ENCODE data around the gene CALN1.
"Not testable (repeated sequence)": the region's sequence is repeated elsewhere in the genome, so short reads cannot be mapped to it uniquely, and the experiment has no call there.

Gene CALN1

DNA sequence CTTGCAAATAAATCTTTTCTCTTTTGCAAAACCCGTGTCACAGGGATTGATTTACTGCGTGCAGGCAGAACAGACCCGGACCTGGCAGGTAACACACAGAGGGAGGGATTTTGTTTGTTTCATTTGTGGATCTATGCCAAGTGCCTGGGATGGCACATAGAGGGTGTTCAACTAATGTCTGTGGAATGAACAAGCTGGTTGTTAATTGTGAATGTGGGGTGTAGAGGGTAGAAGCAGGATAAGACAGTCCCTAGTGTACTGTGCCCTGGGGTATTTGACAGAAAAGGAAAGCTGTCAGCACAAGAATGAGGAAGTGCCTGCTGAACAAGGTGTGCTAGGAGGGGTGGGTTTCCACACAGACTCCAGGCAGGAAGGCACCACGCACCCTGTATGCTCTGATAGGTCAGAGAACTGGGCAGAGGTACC lies 331.8 kb downstream of the CALN1 start:
- DNase-seq: no peak

DNA sequence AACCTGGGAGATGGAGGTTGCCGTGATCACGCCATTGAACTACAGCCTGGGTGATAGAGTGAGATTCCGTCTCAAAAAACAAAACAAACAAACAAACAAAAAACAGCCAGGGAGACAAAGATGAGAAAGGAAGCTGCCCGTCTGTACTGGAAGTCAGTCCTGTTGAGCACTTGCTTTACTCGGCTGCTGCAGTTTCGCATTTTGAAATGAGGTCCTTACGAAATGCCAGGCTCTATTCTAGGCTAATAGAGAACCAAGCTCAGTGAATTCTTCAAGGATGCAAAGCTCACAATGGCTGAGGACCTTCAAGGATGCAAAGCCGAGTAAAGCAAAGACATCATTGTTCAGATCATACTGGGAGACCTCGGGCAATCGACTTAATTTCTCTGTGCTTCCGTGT lies 333.3 kb downstream of the CALN1 start:
- no peak for DNase-seq

- DNase-seq: no peak
These were observed 333.8 kb downstream of the CALN1 start for GRCh38 chr7:72078301-72078700.

DNA sequence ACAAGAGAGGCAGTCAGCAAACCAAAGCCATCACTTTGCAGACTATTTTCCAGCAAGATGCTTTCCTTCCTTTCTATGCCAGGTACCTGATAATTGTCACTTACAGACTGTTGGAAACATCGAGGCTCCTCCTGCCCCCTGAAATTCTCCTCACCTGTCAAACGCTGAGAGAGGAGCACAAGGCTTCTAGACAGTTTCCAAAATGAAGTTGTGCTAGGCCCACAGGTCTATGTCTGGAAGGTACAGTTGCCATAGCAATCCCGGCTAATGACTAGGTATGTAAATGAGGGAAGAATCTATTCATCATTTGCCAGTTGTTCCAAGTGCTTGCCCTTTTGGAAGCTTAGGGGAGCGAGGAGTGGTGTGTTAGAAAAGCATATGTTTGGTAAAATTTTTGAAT lies 334.4 kb downstream of the CALN1 start:
- DNase-seq: no peak

GRCh38 chr7:72072901-72073300 lies 339.2 kb downstream of the CALN1 start:
- no peak for DNase-seq

DNA sequence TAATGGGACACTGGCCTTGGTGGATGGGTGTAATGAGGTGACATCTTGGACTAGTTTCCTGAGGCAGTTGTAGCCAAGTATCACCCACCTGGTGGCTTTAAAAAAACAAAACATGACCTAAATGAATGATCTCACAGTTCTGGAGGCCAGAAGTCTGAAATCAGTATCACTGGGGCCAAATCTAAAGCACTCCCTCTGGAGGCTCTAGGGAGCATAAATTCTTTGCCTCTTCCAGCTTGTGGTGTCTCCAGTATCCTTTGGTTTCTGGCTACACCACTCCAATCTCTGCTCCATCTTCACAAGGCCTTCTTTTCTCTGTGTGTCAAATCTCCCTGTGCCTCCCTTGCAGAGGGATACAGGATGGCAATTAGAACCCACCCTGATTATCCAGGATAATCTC lies 342.9 kb downstream of the CALN1 start:
- DNase-seq: no peak

- not testable (repeated sequence) for DNase-seq
These were observed 346.4 kb downstream of the CALN1 start for GRCh38 chr7:72065764-72066163.

DNA sequence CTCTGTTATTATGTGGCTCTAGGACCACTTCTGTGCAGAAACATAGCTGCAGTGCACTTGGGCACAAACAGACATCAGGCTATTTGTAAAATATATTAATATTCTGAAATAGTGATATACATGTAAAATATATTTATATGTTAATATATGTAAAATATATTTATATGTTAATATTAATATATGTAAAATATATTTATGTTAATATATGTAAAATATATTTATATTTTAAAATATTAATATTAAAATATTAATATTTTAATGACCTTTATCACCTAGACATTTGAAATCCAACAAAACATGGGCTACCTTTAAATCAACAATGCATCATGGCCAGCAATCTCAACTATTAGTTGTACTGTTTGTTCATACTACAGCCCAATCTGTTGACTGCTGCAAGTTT lies 347.2 kb downstream of the CALN1 start:
- no peak for DNase-seq

DNA sequence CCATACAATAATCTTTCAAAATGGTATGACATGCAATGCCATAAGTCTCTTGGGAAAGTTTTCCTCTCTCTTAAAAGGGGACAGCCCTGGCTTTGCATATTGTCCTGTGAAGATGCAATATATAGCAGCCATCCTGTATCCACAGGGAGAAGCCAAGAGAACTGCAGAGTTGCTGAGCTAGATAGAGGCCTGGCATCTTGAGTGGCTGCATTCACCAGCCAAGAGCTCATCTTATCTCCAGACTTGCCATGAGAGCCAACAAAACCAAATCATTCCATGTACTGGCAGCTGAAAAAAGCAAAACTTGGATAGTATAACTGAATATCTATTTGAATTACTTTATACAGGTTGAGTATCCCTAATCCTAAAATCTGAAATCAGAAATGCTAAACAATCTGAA lies 348.8 kb downstream of the CALN1 start:
- no peak for DNase-seq

DNA sequence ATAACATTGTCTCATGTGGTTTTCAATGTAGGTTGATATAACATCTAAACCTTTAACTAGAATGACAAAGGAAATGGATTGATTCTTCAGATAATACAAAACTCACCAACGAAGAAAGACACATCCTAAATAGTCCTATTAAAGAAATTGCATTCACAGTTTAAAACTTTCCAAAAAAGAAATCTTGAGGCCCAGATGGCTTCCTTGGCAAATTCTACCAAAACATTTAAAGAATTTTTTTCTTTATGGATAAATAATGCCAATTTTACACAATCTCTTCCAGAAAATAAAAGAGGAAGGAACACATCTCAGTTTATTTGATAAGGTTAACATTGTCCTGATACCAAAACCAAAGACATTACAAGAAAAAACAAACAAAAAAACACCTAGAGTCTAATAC lies 349.5 kb downstream of the CALN1 start:
- no peak for DNase-seq

GRCh38 chr7:72059925-72060324 lies 352.2 kb downstream of the CALN1 start:
- no peak for DNase-seq

- DNase-seq: no peak
These were observed 353.6 kb downstream of the CALN1 start for GRCh38 chr7:72058579-72058978.

- DNase-seq: no peak
These were observed 354.3 kb downstream of the CALN1 start for GRCh38 chr7:72057796-72058195.

DNA sequence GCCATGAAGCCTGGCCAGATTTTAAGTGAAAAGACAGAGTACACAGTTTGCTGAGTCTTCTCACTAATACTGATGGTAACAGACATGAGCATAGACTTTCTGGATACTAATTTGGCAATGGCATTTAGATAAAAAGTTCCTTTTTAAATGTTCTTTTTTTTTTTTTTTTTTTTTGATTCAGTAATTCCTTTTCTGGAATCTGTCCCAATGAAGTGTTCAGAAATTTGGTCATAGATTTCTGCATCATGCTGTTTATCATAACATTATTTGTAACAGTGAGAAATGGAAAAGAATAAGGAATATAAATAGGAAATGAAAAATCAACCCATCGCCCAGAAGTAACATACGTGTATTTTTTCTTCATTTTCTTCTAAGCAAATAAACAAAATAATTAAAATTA lies 354.9 kb downstream of the CALN1 start:
- DNase-seq: no peak

DNA sequence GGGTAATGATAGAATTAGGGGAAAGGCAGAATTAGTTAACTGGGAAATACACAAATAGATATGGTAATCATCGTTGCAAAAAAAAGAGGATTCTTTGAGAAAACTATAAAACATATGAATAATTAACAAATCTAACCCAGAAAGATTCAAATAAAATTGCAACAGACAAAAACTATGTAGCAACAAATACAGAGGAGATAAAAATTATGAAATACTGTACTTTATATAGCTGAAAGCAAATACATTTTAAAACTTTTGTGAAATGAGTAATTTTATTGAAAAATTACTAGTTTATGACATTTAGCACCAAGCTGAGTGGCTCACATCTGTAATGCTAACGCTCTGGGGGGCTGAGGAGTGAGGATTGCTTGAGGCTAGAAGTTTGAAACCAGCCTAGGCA lies 356.7 kb downstream of the CALN1 start:
- no peak for DNase-seq

- no peak for DNase-seq
These were observed 358.8 kb downstream of the CALN1 start for GRCh38 chr7:72053292-72053691.

GRCh38 chr7:72048420-72048819 lies 363.7 kb downstream of the CALN1 start:
- DNase-seq: no peak

GRCh38 chr7:72042855-72043254 lies 369.3 kb downstream of the CALN1 start:
- DNase-seq: peak; percentile 70

DNA sequence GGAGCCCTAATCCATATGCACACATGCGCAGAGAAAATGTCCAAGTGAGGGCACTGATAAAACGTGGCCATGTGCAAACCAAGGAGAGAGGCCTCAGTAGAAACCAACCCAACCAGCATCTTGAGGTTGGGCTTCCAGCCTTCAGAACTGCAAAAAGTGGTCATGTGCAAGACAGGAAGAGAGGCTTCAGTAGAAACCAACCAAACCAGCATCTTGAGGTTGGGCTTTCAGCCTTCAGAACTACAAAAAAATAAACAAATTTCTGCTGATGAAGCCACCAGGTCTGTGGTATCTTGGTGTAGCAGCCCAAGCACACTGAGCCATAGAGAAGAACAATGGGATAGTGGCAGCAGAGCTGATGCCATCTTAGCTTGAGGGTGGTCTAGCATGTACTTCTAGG lies 371.5 kb downstream of the CALN1 start:
- no peak for DNase-seq

GRCh38 chr7:72039460-72039859 lies 372.7 kb downstream of the CALN1 start:
- DNase-seq: no peak

DNA sequence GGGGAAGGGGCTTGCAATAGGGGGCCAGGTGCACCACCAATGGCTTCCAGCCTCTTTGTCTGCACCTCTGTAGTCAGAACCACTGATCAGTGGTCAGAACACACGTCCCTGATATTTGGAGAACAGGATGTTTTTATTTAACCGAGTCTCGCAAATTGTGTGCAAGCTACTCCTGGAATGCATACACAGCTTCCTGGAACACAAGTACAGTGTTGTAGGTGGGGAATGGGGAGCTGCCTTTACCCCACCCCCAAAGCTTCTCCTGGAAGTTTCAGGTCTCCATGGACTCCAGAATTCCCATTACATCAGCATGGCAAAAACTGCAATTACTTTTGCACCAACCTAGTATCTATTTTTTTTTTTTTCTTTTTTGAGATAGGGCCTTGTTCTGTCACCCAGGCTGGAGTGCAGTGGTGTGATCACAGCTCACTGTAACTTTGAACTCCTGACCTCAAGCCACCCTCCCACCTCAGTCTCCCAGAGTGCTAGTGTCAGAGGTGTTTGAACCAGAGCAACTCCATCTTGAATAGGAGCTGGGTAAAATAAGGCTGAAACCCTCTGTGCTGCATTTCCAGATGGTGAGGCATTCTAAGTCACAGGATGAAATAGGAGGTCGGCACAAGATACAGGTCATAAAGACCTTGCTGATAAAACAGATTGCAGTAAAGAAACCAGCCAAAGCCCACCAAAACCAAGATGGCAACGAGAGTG lies 374.0 kb downstream of the CALN1 start:
- DNase-seq: no peak

GRCh38 chr7:72037516-72037915 lies 374.6 kb downstream of the CALN1 start:
- peak; percentile 63 for DNase-seq

GRCh38 chr7:72035266-72035665 lies 376.9 kb downstream of the CALN1 start:
- no peak for DNase-seq

DNA sequence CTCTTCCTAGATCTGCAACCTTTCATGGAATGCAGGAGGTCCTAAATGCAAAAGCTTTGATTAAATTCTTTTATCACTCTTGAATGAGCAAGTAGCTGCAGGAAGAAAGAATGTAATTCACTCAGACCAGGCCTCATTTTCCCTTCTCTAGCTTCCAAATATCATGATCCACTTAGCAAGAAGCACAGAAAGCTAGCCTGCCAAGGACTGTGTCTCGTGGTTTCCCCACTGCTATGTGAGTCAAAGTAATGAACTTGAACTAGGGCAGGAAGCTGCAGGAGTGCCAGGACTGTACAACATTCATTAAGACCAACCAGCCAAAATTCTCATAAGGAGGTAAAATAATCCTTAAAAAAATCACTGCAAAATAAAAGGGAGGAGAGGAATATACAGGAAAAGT lies 379.2 kb downstream of the CALN1 start:
- peak; percentile 53 for DNase-seq

DNA sequence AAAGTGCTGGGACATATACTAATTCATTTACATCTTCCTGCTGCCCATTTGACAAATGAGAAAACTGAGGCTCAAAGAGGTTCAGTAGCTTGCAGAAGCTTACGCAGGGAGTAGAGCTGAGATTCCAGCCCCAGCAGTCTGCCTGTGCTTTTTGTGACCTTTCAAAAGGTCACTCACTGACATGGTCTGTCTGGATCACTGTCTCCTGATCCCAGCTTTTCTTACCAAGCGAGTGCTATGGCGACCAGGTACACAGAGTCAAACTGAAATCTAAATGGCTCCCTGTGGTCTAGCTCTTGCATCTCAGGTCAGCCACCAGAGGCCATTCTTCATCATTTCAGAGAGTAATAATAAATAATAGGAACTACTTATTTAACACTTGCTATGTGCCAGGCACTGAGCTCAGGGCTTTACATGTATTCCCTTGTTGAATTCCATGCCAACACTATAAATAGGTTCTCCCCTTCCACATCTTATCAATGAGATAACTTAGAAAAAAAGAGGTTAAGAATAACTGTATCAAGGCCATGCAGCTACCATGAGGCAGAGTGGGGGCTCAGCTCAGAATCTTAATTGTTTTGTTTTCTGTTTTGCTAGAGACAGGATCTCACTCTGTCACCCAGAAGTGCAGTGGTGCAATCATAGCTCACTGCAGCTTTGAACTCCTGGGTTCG lies 381.0 kb downstream of the CALN1 start:
- DNase-seq: no peak

All from fibroblast of upper back skin (primary cell).